ENCODE results near the gene NCAPD2. TPM values are rescaled to one million over a fixed set of nuclear protein-coding genes. Genes with fewer than 3 reads are reported as not detected.
A peak's percentile ranks its signal among the peaks of the same experiment; 100 is the strongest.

NCAPD2 gene
- total RNA-seq, 1 experiment from 2014 or later = 94.7 TPM

GRCh38 chr12:6452944-6453630 is 40.8 kb upstream of the NCAPD2 start:
- peaks cover 33% of the 10 kb centered on the region for H3K36me3 Mint-ChIP-seq (ENCODE audit: insufficient read depth, unreplicated experiment)
- no peaks in the 10 kb centered on the region for H3K27me3 Mint-ChIP-seq (ENCODE audit: unreplicated experiment)
- DNase-seq = no peak
- peaks cover 25% of the 10 kb centered on the region for H3K4me1 Mint-ChIP-seq (ENCODE audit: low read depth, unreplicated experiment)
- CTCF ChIA-PET = interaction anchor here (1.0 kb wide), 1 partner anchor 12 kb away, joined by 3 read pairs; no protein-coding TSS in a partner anchor
- TF ChIP-seq, protein P1, sequence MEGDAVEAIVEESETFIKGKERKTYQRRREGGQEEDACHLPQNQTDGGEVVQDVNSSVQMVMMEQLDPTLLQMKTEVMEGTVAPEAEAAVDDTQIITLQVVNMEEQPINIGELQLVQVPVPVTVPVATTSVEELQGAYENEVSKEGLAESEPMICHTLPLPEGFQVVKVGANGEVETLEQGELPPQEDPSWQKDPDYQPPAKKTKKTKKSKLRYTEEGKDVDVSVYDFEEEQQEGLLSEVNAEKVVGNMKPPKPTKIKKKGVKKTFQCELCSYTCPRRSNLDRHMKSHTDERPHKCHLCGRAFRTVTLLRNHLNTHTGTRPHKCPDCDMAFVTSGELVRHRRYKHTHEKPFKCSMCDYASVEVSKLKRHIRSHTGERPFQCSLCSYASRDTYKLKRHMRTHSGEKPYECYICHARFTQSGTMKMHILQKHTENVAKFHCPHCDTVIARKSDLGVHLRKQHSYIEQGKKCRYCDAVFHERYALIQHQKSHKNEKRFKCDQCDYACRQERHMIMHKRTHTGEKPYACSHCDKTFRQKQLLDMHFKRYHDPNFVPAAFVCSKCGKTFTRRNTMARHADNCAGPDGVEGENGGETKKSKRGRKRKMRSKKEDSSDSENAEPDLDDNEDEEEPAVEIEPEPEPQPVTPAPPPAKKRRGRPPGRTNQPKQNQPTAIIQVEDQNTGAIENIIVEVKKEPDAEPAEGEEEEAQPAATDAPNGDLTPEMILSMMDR (IDR thresholded peaks at IDR 0.05; ENCODE audit: unreplicated experiment) = no peak
- BruUV-seq (replicated peaks) = no TSS peak
- H3K4me3 Mint-ChIP-seq (ENCODE audit: low read depth, unreplicated experiment) = peak overlapping the region; percentile 94
- H3K27ac Mint-ChIP-seq (ENCODE audit: unreplicated experiment) = peak overlapping the region; percentile 86
- intact Hi-C loops (cut with micrococcal nuclease; ENCODE audit: unreplicated experiment) = no loop called here
- H3K9me3 Mint-ChIP-seq (ENCODE audit: low read depth, unreplicated experiment) = no peaks in the 10 kb centered on the region

- no TSS peak for BruUV-seq (replicated peaks)
- no peak overlapping the region for H3K4me3 Mint-ChIP-seq (ENCODE audit: low read depth, unreplicated experiment)
- no peaks in the 10 kb centered on the region for H3K27me3 Mint-ChIP-seq (ENCODE audit: unreplicated experiment)
- no peak for DNase-seq
- intact Hi-C loops (cut with micrococcal nuclease; ENCODE audit: unreplicated experiment) = no loop called here
- peaks cover 11% of the 10 kb centered on the region for H3K4me1 Mint-ChIP-seq (ENCODE audit: low read depth, unreplicated experiment)
- H3K9me3 Mint-ChIP-seq (ENCODE audit: low read depth, unreplicated experiment) = no peaks in the 10 kb centered on the region
- H3K36me3 Mint-ChIP-seq (ENCODE audit: insufficient read depth, unreplicated experiment) = peaks cover 38% of the 10 kb centered on the region
- TF ChIP-seq, protein P1 (IDR thresholded peaks at IDR 0.05; ENCODE audit: unreplicated experiment) = no peak
- CTCF ChIA-PET = interaction anchor here (0.5 to 0.7 kb wide), 2 partner anchors 15 to 98 kb away, joined by 4 to 7 read pairs; no protein-coding TSS in a partner anchor
- H3K27ac Mint-ChIP-seq (ENCODE audit: unreplicated experiment) = no peak overlapping the region
Observed at GRCh38 chr12:6457220-6457945, 36.5 kb upstream of the NCAPD2 start.

- DNase-seq = no peak
- H3K9me3 Mint-ChIP-seq (ENCODE audit: low read depth, unreplicated experiment) = no peaks in the 10 kb centered on the region
- CTCF ChIA-PET = interaction anchor here (0.7 kb wide), 1 partner anchor 13 kb away, joined by 3 read pairs; no protein-coding TSS in a partner anchor
- intact Hi-C loops (cut with micrococcal nuclease; ENCODE audit: unreplicated experiment) = no loop called here
- TF ChIP-seq, protein P1 (IDR thresholded peaks at IDR 0.05; ENCODE audit: unreplicated experiment) = no peak
- H3K4me3 Mint-ChIP-seq (ENCODE audit: low read depth, unreplicated experiment) = no peak overlapping the region
- H3K27ac Mint-ChIP-seq (ENCODE audit: unreplicated experiment) = no peak overlapping the region
- no peaks in the 10 kb centered on the region for H3K27me3 Mint-ChIP-seq (ENCODE audit: unreplicated experiment)
- BruUV-seq (replicated peaks) = no TSS peak
- H3K36me3 Mint-ChIP-seq (ENCODE audit: insufficient read depth, unreplicated experiment) = peaks cover 34% of the 10 kb centered on the region
- H3K4me1 Mint-ChIP-seq (ENCODE audit: low read depth, unreplicated experiment) = peaks cover under 1% of the 10 kb centered on the region
Observed at GRCh38 chr12:6458281-6459003, 35.5 kb upstream of the NCAPD2 start.

- CTCF ChIA-PET = no interaction called here
- no peak overlapping the region for H3K27ac Mint-ChIP-seq (ENCODE audit: unreplicated experiment)
Observed at GRCh38 chr12:6459004-6459337, 34.9 kb upstream of the NCAPD2 start.

More at GRCh38 chr12:6459004-6459337, 34.9 kb upstream of the NCAPD2 start:
- TF ChIP-seq, protein P1 (IDR thresholded peaks at IDR 0.05; ENCODE audit: unreplicated experiment) = no peak
- BruUV-seq (replicated peaks) = no TSS peak
- H3K27me3 Mint-ChIP-seq (ENCODE audit: unreplicated experiment) = no peaks in the 10 kb centered on the region
- intact Hi-C loops (cut with micrococcal nuclease; ENCODE audit: unreplicated experiment) = no loop called here
- no peak overlapping the region for H3K4me3 Mint-ChIP-seq (ENCODE audit: low read depth, unreplicated experiment)
- H3K4me1 Mint-ChIP-seq (ENCODE audit: low read depth, unreplicated experiment) = no peaks in the 10 kb centered on the region
- no peak for DNase-seq
- peaks cover 34% of the 10 kb centered on the region for H3K36me3 Mint-ChIP-seq (ENCODE audit: insufficient read depth, unreplicated experiment)
- no peaks in the 10 kb centered on the region for H3K9me3 Mint-ChIP-seq (ENCODE audit: low read depth, unreplicated experiment)

All from Calu3 (cell line).